Fibroblast of skin of right quadriceps (primary cell): ENCODE data around the gene CTSD.

Experiments used
- DNase-seq: peaks from one replicate; pipeline ENCODE4 v3.0.0-alpha.2; 2013

The CTSD gene

DNA sequence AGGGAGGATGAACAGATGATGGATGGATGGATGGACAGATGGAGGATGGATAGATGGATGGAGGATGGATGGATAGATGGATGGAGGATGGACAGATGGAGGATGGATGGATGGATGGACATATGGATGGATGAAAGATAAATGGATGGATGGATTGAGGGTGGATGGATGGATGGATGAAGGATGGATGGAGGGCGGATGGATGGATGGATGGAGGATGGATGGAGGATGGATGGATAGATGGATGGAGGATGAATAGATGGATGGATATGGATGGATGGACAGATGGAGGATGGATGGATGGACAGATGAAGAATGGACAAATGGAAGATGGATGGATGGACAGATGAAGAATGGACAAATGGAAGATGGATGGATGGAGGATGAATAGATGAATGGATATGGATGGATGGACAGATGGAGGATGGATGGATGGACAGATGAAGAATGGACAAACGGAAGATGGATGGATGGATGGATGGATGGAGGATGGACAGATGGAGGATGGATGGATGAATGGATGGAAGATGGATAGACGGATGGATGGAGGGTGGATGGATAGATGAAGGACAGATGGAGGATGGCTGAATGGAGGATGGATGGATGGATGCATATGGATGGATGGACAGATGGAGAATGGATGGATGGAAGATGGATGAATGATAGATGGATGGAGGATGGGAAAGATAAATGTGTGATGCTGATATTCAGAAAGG, 20.7 kb downstream of the CTSD start:
- no peak for DNase-seq

DNA sequence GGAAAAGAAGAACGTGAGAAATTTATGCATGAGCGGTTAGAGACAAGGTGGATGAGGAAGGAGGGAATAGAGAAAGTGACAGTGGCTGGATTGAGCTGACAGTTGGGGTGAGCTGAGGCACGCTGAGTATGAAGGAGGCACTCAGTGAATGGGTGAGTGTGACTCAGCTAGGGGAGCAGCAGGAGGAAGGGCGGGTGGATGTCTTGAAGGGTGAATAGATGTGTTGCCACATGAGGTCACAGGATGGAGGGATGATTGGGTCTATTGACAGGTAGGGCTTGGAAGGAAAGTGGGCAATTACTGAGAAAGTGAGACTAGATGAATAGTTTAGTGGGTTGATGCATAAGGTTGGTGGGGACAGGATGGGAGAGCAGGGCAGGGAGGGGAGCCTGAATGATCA, 21.4 kb downstream of the CTSD start:
- no peak for DNase-seq

DNA sequence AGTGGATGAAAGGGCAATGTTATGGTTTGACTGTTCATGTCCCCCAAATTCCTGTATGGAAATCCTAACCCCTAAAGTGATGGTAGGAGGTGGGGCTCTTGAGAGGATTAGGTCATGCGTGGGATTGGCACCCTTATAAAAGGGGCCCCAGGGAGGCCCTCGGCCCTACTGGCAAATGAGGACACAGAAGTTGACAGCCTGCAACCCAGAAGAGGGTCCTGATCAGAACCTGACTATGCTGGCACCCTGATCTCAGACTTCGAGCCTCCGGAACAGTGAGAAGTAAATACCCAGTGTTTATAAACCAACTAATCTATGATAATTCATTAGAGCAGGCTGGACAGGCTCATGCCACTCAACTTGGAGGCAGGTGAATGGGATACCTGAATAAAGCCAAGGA, 22.0 kb downstream of the CTSD start:
- DNase-seq: no peak

DNA sequence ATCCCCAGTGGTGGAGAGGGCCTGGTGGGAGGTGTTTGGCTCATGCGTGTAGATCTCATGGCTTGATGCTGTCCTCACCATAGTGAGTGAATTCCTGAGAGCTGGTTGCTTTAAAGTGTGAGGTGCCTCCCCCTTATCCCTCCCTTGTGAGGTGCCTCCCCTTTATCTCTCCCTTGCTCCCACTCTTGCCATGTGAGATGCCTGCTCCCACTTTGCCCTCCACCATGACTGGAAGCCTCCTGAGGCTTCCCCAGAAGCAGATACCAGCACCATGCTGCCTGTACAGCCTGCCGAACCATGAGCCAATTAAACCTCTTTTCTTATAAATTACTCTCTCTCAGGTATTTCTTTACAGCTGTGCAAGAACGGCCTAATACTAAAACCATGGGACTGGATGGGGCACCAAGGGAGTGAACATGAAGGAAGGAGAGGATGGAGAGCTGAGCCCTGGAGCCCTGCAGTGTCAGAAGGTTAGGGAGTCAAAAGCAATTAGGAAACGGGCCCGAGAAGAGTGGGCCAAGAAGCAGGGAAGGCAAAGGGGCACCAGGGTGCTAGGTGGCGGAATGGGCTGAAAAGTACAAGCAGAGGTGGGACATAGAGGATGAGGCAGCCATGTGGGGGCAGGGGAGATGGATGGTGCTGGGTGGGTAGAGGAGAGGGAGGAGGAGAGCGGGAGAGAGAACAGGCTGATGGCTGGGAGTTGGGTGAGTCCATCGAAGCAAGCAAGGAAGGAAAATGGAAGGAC, 22.8 kb downstream of the CTSD start:
- DNase-seq: no peak

DNA sequence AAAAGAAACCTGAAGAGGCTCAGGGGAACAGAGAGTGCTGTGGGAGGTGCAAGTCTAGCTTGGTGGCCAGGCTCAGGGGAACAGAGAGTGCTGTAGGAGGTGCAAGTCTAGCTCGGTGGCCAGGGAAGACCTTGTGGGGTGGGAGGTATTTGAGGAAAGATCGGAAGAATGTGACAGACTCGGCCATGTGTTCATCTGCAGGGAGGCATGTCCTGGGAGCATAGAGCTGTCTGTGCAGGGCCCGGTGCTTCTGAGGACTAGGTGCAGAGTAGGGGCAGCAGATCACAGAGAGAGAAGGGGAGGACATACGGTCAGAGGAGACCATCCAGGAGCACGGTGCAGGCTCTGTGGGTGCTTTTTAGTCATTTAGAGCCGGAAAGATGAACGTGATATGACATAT, 24.2 kb downstream of the CTSD start:
- DNase-seq: no peak

DNA sequence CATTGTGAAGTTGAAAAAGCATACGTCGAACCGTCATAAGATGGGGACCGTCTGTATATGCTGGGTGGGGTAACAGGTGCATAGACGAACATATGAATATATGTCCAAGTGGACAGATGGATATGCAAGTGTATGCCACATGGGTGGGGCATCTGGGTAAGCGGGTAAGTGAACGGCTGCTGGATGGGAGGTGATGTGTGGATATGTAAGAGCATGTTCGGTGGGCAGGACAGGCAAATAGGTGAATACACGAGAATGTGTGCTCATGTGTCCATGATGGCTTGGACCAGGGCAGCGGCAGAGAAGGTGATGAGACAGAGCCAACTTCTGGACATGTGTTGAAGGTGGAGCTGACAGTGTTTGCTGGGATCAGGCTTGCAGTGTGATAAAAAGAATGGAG, 25.3 kb downstream of the CTSD start:
- no peak for DNase-seq

DNA sequence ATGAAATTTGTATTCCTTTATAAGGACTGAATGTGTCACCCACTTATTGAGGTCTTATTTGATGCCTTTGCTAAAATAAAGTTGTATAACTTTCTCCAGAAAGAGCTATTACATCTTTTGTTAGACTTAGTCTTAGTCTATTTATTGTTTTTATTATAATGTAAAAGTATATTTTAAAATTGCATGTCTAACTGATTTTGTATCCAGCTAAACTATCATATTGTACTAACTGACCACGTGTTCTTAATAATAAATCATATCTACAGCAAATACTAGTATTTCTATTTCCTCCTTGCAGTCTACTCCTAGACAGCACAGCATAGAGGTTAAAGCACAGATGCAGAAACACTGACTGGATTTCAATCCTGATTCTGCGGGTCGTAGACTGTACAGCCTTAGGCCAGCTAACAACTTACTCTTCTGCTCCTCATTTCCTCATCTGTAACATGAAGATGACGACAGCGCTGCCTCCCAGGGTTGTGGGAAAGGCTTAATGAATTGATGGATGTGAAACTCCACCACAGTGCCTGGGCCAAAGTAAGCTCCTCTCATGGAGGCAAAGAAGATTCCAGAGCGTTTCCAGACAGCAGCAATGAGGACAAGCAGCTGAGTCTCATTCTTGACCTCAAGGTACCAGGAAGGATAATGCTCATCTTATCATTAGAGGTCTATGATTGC, 26.5 kb downstream of the CTSD start:
- DNase-seq: no peak

DNA sequence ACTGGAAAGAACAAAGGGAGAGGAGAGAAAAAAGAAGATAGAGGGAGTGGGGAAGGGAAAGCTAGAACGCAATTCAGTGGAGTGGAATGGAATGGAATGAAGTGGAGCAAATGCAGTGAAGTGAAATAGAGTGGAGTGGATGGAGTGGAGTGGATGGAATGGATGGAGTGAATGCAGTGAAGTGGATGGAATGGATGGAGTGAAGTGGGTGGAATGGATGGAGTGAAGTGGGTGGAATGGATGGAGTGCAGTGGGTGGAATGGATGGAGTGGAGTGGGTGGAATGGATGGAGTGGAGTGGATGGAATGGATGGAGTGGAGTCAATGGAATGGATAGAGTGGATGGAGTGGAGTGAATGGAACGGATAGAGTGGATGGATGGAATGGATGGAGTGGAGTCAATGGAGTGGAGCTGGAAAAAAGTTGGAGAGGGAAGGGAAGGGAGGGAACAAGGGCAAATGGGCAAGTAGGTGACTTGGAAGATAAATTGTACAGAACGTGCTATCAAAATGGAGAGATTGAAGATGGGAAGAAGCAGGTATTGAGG, 27.2 kb downstream of the CTSD start:
- no peak for DNase-seq

DNA sequence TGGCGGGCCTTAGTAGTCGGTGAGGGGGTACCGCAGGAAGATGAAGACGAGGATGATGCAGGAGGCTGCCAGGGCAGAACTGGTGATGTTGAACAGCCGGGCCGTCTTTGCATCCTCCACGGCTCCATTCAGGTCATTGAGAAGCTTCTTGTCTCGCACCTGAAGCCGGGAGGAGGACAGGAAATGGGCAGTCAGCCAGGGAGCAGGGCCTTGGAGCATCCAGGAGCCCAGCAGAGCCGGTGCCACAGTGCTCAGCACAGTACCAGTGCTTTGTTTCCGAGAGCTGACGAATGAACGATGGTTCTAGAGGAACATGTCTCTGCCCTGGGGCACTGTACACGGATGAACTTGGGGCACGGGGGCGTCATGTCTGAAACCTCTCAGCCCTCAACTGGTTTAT, 28.5 kb downstream of the CTSD start:
- DNase-seq: no peak

DNA sequence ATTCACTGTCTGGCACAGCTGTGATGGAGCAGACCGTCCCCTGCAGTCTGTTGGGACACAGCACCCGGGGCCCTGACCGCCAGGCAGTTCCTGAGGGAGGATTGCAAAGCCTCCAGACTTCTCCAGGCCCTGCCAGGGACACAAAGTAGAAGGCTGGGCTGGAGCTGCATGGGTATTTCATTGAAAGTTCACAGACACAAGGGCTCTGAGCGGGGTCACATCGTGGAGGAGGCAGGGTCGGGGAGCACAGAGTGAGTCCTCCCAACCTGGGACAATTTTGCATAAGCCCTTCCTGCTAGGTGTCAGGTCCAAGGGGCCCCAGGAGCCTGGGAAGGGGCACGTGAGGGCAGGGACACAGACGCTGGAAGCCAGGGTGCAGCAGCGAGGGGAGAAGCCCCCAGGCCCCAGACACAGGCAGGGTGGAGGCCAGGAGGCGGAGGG, 29.1 kb downstream of the CTSD start:
- DNase-seq: no peak

DNA sequence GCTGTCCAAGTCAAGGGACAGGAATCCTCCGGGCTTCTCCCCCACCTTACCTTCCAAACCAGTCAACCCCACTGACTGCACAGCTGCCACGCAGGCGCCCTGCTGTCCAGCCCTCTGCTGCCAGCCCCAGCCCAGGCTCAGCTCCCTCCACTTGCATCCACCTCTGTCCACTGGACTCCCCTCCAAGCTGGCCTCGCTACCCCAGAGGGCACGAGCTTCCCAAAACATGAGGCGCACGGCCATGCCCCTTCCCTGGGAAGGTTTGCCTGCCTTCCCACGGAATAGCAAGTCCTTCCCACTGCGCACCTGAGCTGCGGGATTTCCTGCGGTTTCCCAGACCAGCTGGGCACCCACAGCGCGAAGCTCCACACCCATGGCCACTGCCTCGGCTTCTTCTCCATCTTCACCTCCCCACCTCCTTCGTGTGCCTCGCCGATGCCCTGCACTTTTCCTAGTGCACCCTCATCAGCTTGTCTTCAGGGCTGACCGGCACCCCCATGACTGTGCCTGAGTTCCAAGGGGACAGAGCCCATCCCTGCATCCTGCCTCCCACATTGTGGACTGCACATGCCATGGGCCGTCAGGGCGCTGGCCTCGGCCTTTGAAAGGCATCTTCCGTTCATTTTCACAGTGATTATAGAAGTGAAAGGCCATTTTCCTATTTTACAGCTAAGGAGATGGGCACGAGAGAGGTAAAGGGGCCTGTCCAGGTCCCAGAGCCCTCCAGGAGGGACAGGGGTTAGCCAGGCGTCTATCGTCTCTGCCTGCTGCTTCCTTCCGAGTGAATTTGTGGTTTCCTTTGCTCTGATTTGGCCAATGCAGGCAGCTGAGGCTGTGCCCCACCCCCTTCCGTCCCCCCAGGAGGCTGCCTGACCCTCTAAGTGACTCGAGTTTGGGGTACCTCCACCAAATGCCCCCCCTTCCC, 29.7 kb downstream of the CTSD start:
- no peak for DNase-seq

DNA sequence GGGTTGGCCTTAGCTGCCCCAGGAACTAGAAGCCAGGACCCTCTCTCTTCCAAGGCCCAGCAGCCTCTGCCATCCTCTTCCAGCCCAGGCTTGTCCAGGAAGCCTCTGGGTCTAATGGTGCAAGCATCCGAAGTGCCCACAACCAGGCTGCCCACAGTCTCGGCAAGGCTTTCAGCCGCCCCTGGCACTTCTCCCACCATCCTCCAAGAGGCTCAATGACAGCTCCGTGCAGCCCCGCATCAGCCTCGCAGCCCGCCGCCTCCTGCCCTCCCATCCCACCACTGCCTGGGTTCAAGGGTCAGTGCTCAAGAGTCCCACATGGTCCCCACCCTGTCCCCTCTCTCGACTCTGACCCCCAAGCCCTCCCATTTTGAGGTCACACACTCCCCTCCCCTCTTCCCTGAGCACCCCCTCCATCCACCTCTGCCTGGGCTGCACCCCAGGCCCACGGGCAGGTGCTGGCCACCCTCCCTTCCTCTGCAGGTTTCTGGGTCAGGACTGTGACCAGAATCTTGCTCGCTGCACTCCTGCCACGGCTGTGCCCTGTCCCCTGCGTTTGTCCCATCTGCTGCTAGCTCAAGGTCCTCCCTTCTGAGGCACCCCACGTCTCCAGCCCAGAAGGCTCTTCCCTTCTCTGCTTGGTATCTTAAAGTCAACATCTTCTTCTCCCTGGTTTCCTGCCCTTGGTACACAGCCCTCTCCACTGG, 30.6 kb downstream of the CTSD start:
- no peak for DNase-seq

DNA sequence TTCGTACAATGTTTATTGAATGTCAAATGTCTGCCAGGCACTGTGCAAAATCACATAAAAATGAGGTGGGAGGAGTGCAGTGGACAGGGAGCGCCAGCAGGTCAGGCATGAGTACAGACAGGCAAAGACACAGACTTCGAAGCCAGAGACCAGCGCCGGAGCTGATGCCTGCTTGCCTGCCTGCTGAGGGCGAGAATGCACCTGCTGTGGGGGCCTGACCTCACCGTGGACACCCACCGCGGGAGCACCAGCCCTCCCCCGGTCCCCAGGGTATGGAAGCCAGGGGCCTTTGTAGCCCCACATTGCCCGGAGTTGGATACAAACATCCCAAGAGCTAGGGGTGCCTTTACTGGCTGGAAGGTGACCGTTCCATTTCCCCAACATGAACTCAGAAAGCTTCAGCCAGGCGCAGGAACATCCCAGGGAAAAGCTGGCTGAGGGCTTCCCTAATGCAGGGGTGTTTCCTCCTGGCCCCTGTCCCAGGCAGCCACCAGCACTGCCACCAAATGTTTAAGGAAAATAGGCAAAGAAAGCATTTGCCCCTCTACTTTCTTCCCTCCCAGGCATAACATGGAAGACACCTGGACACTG, 31.2 kb downstream of the CTSD start:
- no peak for DNase-seq

DNA sequence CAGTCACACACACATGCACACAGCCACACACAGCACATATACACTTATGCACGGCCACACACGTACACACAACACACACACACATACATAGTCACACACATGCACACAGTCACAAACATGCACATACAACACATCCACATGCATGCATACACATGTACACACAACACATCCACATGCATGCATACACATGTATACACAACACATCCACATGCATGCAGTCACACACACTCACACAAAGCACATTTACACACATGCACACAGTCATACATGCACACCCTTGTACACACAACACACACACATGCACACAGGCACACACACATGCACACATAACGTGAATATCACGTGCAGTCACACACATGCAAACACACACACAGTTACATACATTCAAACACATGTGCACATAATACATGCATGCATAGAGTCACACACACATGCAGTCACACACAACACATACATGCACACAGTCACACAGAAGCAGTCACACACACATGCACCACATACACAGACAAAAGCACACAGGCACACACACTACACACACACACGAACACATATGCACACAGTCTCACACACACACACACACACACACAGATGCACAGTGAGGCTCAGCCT, 32.2 kb downstream of the CTSD start:
- DNase-seq: no peak

DNA sequence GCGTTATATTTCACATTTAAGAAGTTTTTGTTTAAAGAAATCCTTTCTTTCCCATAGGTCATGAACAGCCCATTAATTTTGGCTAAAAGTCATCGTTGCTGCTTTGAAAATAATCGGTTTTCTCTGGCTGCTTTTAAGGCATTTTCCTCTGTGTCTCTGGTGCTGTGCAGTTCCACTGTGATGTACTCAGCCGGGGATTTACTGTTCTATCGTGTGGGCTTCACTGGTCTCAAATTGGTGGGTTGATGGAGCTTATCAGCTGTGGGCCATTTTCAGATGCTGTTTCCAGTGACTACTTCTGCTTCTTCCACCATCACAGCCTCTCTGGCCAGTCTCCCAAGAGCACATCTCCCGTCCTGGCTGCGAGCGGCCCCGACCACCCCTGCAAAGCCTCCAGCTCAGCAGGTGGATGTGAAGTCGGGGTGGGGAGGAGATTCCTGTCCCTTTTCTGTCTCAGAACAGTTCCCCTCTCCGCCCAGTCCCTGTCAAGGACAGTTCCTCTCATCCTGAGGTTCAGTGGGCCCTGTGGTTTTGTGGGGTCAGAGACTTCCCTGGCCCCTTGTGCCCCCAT, 33.6 kb downstream of the CTSD start:
- DNase-seq: no peak

DNA sequence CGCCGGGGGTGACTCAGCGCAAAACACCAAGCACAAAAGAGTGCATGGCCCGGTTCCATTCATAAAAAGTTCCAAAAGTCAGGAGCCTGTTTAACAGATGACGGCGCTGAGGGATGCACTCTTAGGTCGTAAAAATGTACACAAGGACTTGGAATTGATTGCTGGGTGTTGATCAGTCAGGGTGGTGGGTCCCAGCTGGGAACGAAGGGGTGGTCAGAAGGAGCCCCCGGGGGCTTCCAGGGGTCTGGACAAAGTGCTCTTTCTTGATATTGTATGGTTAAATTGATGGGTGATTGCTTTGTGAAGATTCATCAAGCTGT, 34.1 kb downstream of the CTSD start:
- DNase-seq: no peak

DNA sequence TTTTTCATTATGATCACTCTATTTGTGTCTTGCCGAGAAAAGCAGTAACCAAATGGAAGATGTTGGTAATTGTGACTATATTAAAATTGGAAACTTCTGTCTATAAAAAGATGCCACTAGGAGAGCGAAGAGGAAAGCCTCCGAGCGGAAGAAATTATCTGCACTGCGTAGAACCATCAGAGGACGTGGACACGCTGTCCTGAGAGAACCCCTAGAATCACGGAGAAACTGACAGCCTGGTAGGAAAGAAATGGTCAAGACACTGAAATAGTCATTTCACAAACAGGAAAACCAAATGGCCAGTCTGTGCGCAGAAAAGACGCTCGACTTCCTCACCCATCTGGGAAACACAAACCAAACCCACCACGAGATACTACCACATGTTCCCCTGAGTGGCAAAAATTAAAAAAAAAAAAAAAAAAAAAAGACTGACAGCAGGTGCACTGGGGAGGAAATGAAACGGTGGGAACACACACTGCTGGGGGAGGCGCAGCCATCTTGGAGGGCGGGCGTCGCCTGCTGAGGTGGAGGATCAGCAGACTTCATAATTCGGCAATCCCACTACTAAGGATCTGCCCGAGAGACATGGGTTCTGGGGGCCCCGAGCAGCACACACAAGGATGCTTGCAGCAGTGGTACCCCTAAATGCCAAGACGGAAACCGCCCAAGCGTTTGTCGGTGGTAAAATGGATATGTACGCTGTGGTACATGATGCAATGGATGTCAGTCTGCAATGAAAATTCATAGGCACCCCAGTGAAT, 34.6 kb downstream of the CTSD start:
- peak; percentile 32 for DNase-seq

DNA sequence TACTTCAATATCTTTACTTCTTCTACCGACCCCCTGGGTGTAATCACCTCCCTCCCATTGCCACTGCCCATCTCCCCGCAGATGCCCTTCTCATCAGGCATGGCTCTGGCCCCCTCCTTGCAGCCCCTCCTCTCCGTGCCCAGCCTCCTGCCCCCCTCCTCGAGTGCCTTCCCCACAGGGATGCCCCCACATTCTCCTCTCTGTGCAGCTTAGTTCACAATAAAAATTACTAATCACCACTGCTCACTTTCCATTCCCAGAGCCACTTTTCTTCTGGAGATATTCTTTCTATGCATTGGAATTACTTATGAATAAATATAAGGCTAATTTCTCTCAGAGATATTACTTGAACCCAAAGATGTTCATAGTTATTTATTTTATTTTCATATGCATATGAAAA, 35.4 kb downstream of the CTSD start:
- no peak for DNase-seq

DNA sequence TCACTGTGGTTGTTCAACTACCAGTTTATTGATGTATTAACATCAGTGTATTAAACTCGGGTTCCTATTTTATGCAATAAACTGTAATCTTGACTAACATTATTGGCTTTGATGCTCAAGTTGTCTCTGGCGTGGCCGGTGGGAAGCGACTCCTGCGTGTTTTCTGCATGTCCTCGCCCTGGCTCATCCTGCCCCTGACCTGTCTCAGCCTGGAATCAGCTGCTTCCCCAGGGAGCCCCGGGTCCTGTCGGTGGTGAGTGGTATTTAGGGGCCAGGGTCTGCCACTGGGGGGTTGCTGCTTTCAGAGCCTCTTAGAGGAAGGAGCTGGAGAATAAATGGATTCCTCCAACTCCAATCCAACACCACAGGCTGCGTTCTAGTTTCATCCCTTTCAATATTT, 35.9 kb downstream of the CTSD start:
- no peak for DNase-seq

DNA sequence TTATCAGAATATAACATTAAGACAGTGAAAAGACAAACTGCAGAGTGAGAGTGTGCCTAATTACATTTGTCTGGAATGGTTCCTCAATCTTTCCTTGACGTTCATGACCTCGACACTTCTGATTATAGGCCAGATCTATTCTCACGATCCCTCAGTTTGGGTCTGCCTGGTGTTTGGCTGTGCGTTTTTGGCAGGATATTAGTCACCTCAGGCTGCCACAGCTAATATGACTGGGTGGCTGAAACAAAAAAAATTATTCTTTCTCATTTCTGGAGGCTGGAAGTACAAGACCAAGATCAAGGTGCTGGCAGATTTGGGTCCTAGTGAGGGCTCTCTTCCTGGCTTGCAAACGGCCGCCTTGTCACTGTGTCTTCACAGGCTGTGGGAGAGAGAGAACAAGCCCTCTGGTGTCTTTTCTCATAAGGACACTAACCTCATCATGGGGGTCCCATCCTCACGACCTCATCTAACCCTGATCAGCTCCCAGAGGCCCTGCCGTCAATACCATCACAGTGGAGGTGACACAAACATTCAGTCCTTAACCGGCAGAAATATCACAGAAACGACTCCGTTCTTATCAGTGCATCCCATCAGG, 36.5 kb downstream of the CTSD start:
- DNase-seq: no peak
